T-cell (primary cell): ENCODE results near the gene EIF2B1. TPM values are rescaled to one million over a fixed set of nuclear protein-coding genes. Genes with fewer than 3 reads are reported as not detected.

ENCODE experiments used
- ATAC-seq, 4 experiments: fragments of 200-7000 bp in 3 of 4; fragments of 150-1000 bp in 1 of 4; cut with Tn5 transposase; replicated peaks in 1 of 4; 1 replicate in 3 of 4; 2 replicates in 1 of 4; pipeline ENCODE4 v1.10.0; 2021; ENCODE audit warnings: moderate library complexity in 3 of 4, mild to moderate bottlenecking in 2 of 4, moderate number of reproducible peaks in 1 of 4
- CTCF ChIA-PET, 2 donors: fragments of 300-600 bp; sonication (Branson Sonifier 250); formaldehyde crosslinking; loops; one replicate each; lab custom pipeline; 2022; ENCODE audit warnings: antibody characterized with exemption in 2 of 2; lab: Charles Lee
- POLR2A ChIA-PET, 2 donors: fragments of 300-600 bp; sonication (Branson Sonifier 250); formaldehyde crosslinking; loops; one replicate each; lab custom pipeline; 2022; ENCODE audit warnings: antibody characterized with exemption in 2 of 2; lab: Charles Lee
- DNase-seq, 35 experiments: peaks; one replicate each; pipeline versions ENCODE4 v3.0.0 to v3.0.0-alpha.2; 2013 to 2023
- H3K27ac ChIP-seq: one replicate; pipeline ENCODE4 v1.5.1; 2013; ENCODE audit warnings: low read length
- H3K27me3 ChIP-seq, 2 experiments: replicated peaks in 1 of 2; 1 replicate in 1 of 2; 2 replicates in 1 of 2; pipeline versions ENCODE4 v1.6.1 to v1.7.0; 2013; ENCODE audit warnings: low read length in 1 of 2, mixed read lengths in 1 of 2; ENCODE audit not compliant: control insufficient read depth in 2 of 2, insufficient read depth in 2 of 2; ENCODE audit errors: extremely low read depth in 1 of 2
- H3K36me3 ChIP-seq, 2 donors: 1 replicate in 1 of 2; 2 replicates in 1 of 2; pipeline versions ENCODE4 v1.6.1 to v1.7.0; 2013; ENCODE audit warnings: low read length in 1 of 2; ENCODE audit not compliant: control insufficient read depth in 2 of 2, insufficient read depth in 1 of 2; ENCODE audit errors: extremely low read depth in 1 of 2
- H3K4me1 ChIP-seq, 2 experiments: 1 replicate in 1 of 2; 2 replicates in 1 of 2; pipeline versions ENCODE4 v1.6.1 to v1.7.0; 2013; ENCODE audit warnings: low read length in 2 of 2, mixed read lengths in 1 of 2; ENCODE audit not compliant: insufficient read depth in 2 of 2, control insufficient read depth in 1 of 2; ENCODE audit errors: extremely low read depth in 1 of 2
- H3K4me3 ChIP-seq, 2 donors: 1 replicate in 1 of 2; 2 replicates in 1 of 2; pipeline versions ENCODE4 v1.5.1 to v1.7.0; 2013; ENCODE audit warnings: mild to moderate bottlenecking in 2 of 2, low read length in 1 of 2, moderate library complexity in 1 of 2; ENCODE audit not compliant: control insufficient read depth in 1 of 2; ENCODE audit errors: extremely low read depth in 1 of 2
- H3K9me3 ChIP-seq: 2 replicates; pipeline ENCODE4 v1.7.0; 2013
- H3K27ac Mint-ChIP-seq, 2 donors: one replicate each; pipeline ENCODE4 v1.8.0; 2020 to 2021; ENCODE audit warnings: mild to moderate bottlenecking in 2 of 2, mixed read lengths in 2 of 2
- H3K27me3 Mint-ChIP-seq, 2 donors: one replicate each; pipeline ENCODE4 v1.8.0; 2021 to 2022; ENCODE audit warnings: mixed read lengths in 2 of 2
- H3K36me3 Mint-ChIP-seq: one replicate; pipeline ENCODE4 v1.8.0; 2021; ENCODE audit warnings: mixed read lengths
- H3K4me1 Mint-ChIP-seq, 3 donors: one replicate each; pipeline ENCODE4 v1.8.0; 2020 to 2022; ENCODE audit warnings: mixed read lengths in 3 of 3, mild to moderate bottlenecking in 1 of 3
- H3K4me3 Mint-ChIP-seq, 3 donors: one replicate each; pipeline ENCODE4 v1.8.0; 2020 to 2022; ENCODE audit warnings: mild to moderate bottlenecking in 3 of 3, mixed read lengths in 3 of 3, moderate library complexity in 3 of 3
- H3K9me3 Mint-ChIP-seq, 3 donors: one replicate each; pipeline ENCODE4 v1.8.0; 2020 to 2022; ENCODE audit warnings: mixed read lengths in 3 of 3
- WGBS: methylation state at CpG from one replicate; pipeline ENCODE4 v1.1.5; 2013; ENCODE audit warnings: missing lambda C conversion rate; ENCODE audit not compliant: insufficient coverage; 5-methylcytosine and 5-hydroxymethylcytosine counted together
- total RNA-seq, 35 experiments: library from RNA in 6 of 35; stranded (reverse) in 6 of 35; fragments of 120-200 nt in 1 of 35; gene quantifications; one replicate each; pipeline versions ENCODE4 v1.2.1 to v1.2.4 and lab custom pipeline; 2013 to 2026

The EIF2B1 gene
- total RNA-seq, 5 donors from 2014 or later (not counting 1 experiment from before 2014, with no cell fraction given) = 44.7 to 51.8 (median 47.0) TPM

DNA sequence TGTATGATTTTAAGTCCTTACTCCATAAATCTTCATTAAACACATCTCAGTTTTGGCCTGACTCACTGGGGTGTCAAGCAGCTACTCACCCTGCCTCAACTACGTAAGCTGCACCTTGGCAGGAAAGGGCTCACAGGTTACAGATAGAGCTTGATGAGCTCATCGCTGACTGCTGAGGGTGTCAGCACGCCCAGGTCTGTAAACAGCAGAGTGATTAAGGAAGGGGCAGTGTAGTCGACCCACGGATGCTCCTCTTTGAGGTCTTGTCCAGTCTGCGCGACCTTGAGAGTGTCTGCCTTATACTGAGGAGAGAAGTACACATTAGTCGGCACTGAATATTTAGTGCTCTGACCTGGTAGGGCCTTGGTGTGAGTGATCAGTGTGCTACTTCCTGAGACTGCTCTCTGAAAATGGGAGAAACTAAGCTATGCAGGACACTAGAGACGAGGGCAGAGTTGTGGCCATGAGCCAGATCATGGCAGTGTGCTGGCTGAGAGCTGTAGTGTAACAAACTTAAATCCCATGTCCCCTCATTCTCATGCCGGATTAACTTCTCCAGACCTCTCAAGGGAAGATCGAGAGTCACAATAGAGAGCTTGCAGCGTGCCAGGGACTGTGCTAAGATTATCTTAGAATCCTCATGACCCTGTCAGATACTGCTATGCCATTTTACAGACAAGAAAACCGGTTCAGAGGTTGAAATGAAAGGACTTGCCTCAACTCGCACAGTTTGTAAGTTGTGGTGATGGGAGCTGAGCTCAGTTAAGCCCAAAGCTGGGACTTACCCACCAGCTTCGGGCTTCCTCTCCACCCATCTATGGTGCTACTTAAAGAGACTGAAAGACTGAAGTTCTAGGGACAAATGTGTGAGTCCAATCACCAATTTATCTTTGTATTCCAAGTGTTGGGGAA lies 11.6 kb downstream of the EIF2B1 start:
- no peaks in the 10 kb centered on the region for H3K27me3 ChIP-seq
- H3K36me3 Mint-ChIP-seq = peaks cover 61% of the 10 kb centered on the region
- H3K4me1 ChIP-seq = peaks cover 0 to 5% of the 10 kb centered on the region in 2 experiments
- no peak overlapping the region for H3K4me3 Mint-ChIP-seq
- no peaks in the 10 kb centered on the region for H3K9me3 ChIP-seq
- H3K27ac ChIP-seq = no peak overlapping the region
- no peak overlapping the region for H3K4me3 ChIP-seq
- no peak overlapping the region for H3K27ac Mint-ChIP-seq
- 92% methylated on average over 8 of the region's 15 CpGs for WGBS
- ATAC-seq (no peak), DNase-seq (no peak)
- H3K9me3 Mint-ChIP-seq = no peaks in the 10 kb centered on the region
- H3K27me3 Mint-ChIP-seq = no peaks in the 10 kb centered on the region
- peaks cover 2 to 6% (median 3%) of the 10 kb centered on the region in 3 donors for H3K4me1 Mint-ChIP-seq
- ChIA-PET POLR2A (no interaction called here), CTCF (interaction anchor here in 1 of 2 donors (0.5 to 0.6 kb wide), 2 partner anchors 407 to 1624 kb away, joined by 3 read pairs; no protein-coding TSS in a partner anchor)
- H3K36me3 ChIP-seq = peaks cover 15 to 84% of the 10 kb centered on the region in 2 donors

DNA sequence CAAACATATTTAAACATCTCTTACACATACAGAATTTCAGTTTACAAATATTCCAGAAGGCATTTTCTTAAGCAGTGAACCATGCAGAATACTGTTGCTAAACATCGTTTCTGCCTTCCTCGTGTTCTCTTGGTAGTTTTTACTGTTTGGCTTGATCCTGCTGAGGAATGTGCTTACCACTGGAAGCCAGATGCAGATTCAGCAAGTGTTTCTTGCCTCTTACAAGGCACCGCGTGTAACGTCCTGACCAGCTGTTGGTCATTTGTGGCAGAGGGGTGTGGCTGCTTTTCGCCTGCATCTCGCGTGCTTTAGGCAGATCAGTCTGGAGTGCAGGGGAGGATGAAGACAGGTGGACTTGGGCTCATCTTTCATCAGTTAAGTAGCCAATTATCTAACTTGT lies 12.4 kb downstream of the EIF2B1 start:
- Histone ChIP-seq H3K4me3 (no peak overlapping the region), H3K9me3 (no peaks in the 10 kb centered on the region), H3K4me1 (peaks cover 0 to 5% of the 10 kb centered on the region in 2 experiments), H3K27me3 (no peaks in the 10 kb centered on the region), H3K27ac (no peak overlapping the region), H3K36me3 (peaks cover 12 to 84% of the 10 kb centered on the region in 2 donors)
- Mint-ChIP-seq H3K4me3 (no peak overlapping the region), H3K27ac (no peak overlapping the region), H3K4me1 (peaks cover 2 to 3% (median 3%) of the 10 kb centered on the region in 3 donors), H3K27me3 (no peaks in the 10 kb centered on the region), H3K9me3 (no peaks in the 10 kb centered on the region), H3K36me3 (peaks cover 60% of the 10 kb centered on the region)
- 85% methylated on average over 6 of the region's 8 CpGs for WGBS
- ChIA-PET CTCF (interaction anchor here in 1 of 2 donors (0.6 kb wide), 1 partner anchor 280 kb away, joined by 3 read pairs; no protein-coding TSS in a partner anchor), POLR2A (no interaction called here)
- ATAC-seq (no peak), DNase-seq (no peak)

DNA sequence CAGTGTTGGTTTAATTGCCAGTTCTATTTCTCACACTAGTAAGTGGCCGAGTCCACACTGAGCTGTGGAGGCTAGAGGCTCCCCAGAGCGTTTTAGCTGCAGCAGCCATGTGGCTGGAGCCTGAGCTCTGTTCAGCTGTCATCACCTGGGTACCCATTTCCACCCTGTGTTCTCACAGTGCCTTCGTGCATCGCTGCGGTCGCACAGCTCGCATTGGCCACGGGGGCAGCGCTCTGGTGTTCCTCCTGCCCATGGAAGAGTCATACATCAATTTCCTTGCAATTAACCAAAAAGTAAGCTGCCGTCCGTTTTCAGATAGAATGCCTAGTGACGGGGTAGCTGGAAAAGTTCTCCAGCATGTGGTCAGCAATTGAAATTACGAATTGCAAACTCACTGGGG lies 15.9 kb downstream of the EIF2B1 start:
- H3K9me3 Mint-ChIP-seq = no peaks in the 10 kb centered on the region
- Histone ChIP-seq H3K4me1 (peaks cover 0 to 5% of the 10 kb centered on the region in 2 experiments), H3K4me3 (no peak overlapping the region), H3K9me3 (no peaks in the 10 kb centered on the region), H3K27ac (no peak overlapping the region), H3K36me3 (peaks cover 27 to 91% of the 10 kb centered on the region in 2 donors), H3K27me3 (no peaks in the 10 kb centered on the region)
- WGBS = 98% methylated on average over 9 of the region's 13 CpGs
- DNase-seq = no peak
- peaks cover 70% of the 10 kb centered on the region for H3K36me3 Mint-ChIP-seq
- no peak overlapping the region for H3K27ac Mint-ChIP-seq
- no peak for ATAC-seq
- H3K4me3 Mint-ChIP-seq = no peak overlapping the region
- POLR2A ChIA-PET = no interaction called here
- H3K27me3 Mint-ChIP-seq = no peaks in the 10 kb centered on the region
- CTCF ChIA-PET = no interaction called here
- peaks cover 0 to 3% (median 2%) of the 10 kb centered on the region in 3 donors for H3K4me1 Mint-ChIP-seq

DNA sequence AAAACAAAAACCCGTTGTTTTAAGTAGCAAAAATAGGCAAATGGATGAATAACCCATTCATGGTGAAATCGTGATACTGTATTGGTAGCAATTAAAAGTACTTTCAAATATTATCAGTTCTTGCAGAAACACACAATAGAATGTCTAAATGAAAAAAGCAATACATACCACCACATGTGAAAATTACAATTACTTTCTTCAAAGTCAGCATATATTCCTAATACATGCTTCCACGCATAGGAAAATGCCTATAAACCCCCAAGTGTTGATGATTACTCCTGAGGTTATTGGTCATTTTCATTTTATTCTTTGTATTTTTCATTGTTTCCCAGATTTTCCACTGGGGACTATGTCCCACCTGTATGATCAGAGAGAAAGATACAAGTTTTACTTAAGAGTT lies 16.3 kb downstream of the EIF2B1 start:
- no peaks in the 10 kb centered on the region for H3K27me3 Mint-ChIP-seq
- no peak overlapping the region for H3K27ac Mint-ChIP-seq
- no peak for DNase-seq
- ChIA-PET POLR2A (no interaction called here), CTCF (no interaction called here)
- Histone ChIP-seq H3K9me3 (no peaks in the 10 kb centered on the region), H3K4me3 (no peak overlapping the region), H3K27me3 (no peaks in the 10 kb centered on the region), H3K36me3 (peaks cover 24 to 91% of the 10 kb centered on the region in 2 donors), H3K4me1 (peaks cover 0 to 5% of the 10 kb centered on the region in 2 experiments), H3K27ac (no peak overlapping the region)
- ATAC-seq = no peak
- H3K36me3 Mint-ChIP-seq = peaks cover 71% of the 10 kb centered on the region
- H3K4me3 Mint-ChIP-seq = no peak overlapping the region
- peaks cover 0 to 3% (median 2%) of the 10 kb centered on the region in 3 donors for H3K4me1 Mint-ChIP-seq
- no CpG with 5 or more reads among the region's 3 CpGs for WGBS
- no peaks in the 10 kb centered on the region for H3K9me3 Mint-ChIP-seq

DNA sequence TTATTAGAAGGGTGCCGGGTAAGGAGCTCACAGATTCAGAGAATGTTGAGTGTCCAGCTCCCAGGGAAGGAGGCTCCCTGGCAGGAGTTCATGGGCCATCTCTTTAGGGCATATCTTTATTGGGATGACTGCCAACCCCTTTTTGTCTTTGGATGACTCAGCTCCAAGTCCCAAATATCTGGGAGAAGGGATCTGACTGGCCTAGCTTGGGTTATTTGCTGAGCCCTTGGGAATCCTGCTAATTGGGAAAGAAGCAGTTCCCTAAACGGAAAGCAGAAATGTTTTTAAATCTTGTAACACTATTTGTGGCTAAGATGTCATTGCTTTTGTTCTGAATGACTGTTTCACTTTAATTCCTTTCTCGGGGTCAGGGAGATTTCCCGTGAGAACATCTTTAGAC lies 19.0 kb downstream of the EIF2B1 start:
- POLR2A ChIA-PET = no interaction called here
- CTCF ChIA-PET = interaction anchor here in 1 of 2 donors (0.7 kb wide), 1 partner anchor 259 kb away, joined by 3 read pairs; no protein-coding TSS in a partner anchor

DNA sequence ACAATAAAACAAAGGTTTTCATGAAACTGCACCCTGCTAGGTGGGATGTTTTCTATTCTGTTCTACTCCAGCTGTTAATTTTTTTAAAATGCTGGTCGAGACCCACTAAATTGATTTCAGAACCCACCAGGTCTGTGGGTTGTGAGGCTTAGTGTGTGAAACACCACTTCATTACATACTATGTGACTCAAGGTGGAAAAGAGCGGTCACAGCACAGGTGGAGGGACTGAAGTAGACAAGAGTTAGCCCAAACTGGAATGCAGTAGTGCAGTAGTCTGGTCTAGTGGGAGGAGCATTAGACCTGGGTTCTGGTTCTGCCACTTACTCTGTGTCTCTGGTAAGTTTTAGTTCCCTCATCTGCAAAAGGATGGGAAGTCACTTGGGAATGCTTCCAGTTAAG lies 19.4 kb downstream of the EIF2B1 start:
- Mint-ChIP-seq H3K4me1 (peaks cover 0 to 3% (median 2%) of the 10 kb centered on the region in 3 donors), H3K9me3 (no peaks in the 10 kb centered on the region), H3K27ac (no peak overlapping the region), H3K4me3 (no peak overlapping the region), H3K36me3 (peaks cover 68% of the 10 kb centered on the region), H3K27me3 (no peaks in the 10 kb centered on the region)
- DNase-seq (no peak), ATAC-seq (no peak)
- Histone ChIP-seq H3K4me1 (peaks cover 0 to 5% of the 10 kb centered on the region in 2 experiments), H3K4me3 (no peak overlapping the region), H3K9me3 (no peaks in the 10 kb centered on the region), H3K27ac (no peak overlapping the region), H3K36me3 (peaks cover 22 to 88% of the 10 kb centered on the region in 2 donors), H3K27me3 (no peaks in the 10 kb centered on the region)
- WGBS = no CpG with 5 or more reads among the region's 2 CpGs
- CTCF ChIA-PET = interaction anchor here in 1 of 2 donors (0.7 kb wide), 1 partner anchor 258 kb away, joined by 3 read pairs; no protein-coding TSS in a partner anchor
- POLR2A ChIA-PET = no interaction called here

More for the DNA sequence above, 19.0 kb downstream of the EIF2B1 start:
- Mint-ChIP-seq H3K9me3 (no peaks in the 10 kb centered on the region), H3K27me3 (no peaks in the 10 kb centered on the region), H3K4me1 (peaks cover 0 to 3% (median 2%) of the 10 kb centered on the region in 3 donors), H3K4me3 (no peak overlapping the region), H3K36me3 (peaks cover 67% of the 10 kb centered on the region), H3K27ac (no peak overlapping the region)
- 93% methylated on average over 3 of the region's 4 CpGs for WGBS
- Histone ChIP-seq H3K27me3 (no peaks in the 10 kb centered on the region), H3K9me3 (no peaks in the 10 kb centered on the region), H3K4me1 (peaks cover 0 to 5% of the 10 kb centered on the region in 2 experiments), H3K27ac (no peak overlapping the region), H3K36me3 (peaks cover 22 to 88% of the 10 kb centered on the region in 2 donors), H3K4me3 (no peak overlapping the region)
- DNase-seq (no peak), ATAC-seq (no peak)
